ENCODE results near the gene DEGS1.

The DEGS1 gene

DNA sequence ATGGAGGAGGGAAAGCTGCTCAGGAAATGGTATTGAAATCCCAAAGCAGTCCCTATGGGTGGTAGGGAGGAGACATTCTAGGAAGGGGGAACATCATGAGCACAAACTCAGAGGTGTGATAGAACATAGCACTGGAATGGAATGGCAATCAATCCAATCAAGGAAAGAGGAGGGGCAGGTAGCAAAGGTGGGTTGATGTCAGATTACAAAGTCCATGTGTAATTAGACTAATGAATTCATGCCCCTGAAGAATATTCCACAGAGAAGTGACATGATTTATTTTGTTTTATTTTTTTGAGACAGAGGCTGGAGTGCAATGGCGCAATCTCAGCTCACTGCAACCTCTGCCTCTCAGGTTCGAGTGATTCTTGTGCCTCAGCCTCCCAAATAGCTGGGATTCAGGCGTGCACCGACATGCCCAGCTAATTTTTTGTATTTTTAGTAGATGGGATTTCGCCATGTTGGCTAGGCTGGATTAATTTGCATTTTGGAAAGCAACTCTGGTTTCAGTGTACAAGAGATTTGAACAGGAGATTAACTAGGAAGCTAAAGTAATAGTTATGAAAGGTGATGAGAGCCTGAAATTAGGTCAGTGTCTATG is 36.1 kb downstream of the DEGS1 start (continued):
- TF ChIP-seq ZSCAN16 (tag by site-specific recombination; IDR thresholded peaks at IDR 0.05) (no peak), ZNF138 (tag by site-specific recombination; IDR thresholded peaks at IDR 0.05; ENCODE audit: borderline replicate concordance) (no peak), OSR2 (tag by site-specific recombination; IDR thresholded peaks at IDR 0.05) (peak; percentile 51), TSHZ1 (tag by site-specific recombination; IDR thresholded peaks at IDR 0.05; ENCODE audit: borderline replicate concordance) (no peak), ZNF776 (tag by site-specific recombination; IDR thresholded peaks at IDR 0.05; ENCODE audit: borderline replicate concordance) (no peak), MEIS1 (CRISPR knock-in tag; IDR thresholded peaks at IDR 0.05; ENCODE audit: borderline replicate concordance) (no peak), ZNF792 (tag by site-specific recombination; IDR thresholded peaks at IDR 0.05) (no peak), ZNF140 (tag by site-specific recombination; IDR thresholded peaks at IDR 0.05) (no peak), ZNF626 (tag by site-specific recombination; IDR thresholded peaks at IDR 0.05) (no peak), ZBTB11 (tag by site-specific recombination; conservative IDR thresholded peaks at IDR 0.05; ENCODE audit: low read depth) (no peak), SP7 (tag by site-specific recombination; IDR thresholded peaks at IDR 0.05) (peak; percentile 42), ZNF514 (tag by site-specific recombination; IDR thresholded peaks at IDR 0.05) (no peak), ZNF544 (tag by site-specific recombination; IDR thresholded peaks at IDR 0.05) (no peak), SP2 (tag by site-specific recombination; IDR thresholded peaks at IDR 0.05) (no peak), ZNF747 (tag by site-specific recombination; IDR thresholded peaks at IDR 0.05) (no peak), ZNF529 (tag by site-specific recombination; IDR thresholded peaks at IDR 0.05; ENCODE audit: insufficient replicate concordance) (no peak), ZNF19 (tag by site-specific recombination; IDR thresholded peaks at IDR 0.05; ENCODE audit: low read depth) (no peak), WT1 (tag by site-specific recombination; IDR thresholded peaks at IDR 0.05) (peak; percentile 79), ZIC2 (tag by site-specific recombination; IDR thresholded peaks at IDR 0.05) (no peak), ZNF169 (tag by site-specific recombination; IDR thresholded peaks at IDR 0.05) (no peak), ZNF2 (tag by site-specific recombination; IDR thresholded peaks at IDR 0.05) (no peak)
- TF ChIP-seq, protein P1, sequence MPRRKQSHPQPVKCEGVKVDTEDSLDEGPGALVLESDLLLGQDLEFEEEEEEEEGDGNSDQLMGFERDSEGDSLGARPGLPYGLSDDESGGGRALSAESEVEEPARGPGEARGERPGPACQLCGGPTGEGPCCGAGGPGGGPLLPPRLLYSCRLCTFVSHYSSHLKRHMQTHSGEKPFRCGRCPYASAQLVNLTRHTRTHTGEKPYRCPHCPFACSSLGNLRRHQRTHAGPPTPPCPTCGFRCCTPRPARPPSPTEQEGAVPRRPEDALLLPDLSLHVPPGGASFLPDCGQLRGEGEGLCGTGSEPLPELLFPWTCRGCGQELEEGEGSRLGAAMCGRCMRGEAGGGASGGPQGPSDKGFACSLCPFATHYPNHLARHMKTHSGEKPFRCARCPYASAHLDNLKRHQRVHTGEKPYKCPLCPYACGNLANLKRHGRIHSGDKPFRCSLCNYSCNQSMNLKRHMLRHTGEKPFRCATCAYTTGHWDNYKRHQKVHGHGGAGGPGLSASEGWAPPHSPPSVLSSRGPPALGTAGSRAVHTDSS (tag by site-specific recombination; IDR thresholded peaks at IDR 0.05) = no peak
- TF ChIP-seq, protein P2, sequence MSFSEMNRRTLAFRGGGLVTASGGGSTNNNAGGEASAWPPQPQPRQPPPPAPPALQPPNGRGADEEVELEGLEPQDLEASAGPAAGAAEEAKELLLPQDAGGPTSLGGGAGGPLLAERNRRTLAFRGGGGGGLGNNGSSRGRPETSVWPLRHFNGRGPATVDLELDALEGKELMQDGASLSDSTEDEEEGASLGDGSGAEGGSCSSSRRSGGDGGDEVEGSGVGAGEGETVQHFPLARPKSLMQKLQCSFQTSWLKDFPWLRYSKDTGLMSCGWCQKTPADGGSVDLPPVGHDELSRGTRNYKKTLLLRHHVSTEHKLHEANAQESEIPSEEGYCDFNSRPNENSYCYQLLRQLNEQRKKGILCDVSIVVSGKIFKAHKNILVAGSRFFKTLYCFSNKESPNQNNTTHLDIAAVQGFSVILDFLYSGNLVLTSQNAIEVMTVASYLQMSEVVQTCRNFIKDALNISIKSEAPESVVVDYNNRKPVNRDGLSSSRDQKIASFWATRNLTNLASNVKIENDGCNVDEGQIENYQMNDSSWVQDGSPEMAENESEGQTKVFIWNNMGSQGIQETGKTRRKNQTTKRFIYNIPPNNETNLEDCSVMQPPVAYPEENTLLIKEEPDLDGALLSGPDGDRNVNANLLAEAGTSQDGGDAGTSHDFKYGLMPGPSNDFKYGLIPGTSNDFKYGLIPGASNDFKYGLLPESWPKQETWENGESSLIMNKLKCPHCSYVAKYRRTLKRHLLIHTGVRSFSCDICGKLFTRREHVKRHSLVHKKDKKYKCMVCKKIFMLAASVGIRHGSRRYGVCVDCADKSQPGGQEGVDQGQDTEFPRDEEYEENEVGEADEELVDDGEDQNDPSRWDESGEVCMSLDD (tag by site-specific recombination; IDR thresholded peaks at IDR 0.05) = no peak
- TF ChIP-seq, protein P3, sequence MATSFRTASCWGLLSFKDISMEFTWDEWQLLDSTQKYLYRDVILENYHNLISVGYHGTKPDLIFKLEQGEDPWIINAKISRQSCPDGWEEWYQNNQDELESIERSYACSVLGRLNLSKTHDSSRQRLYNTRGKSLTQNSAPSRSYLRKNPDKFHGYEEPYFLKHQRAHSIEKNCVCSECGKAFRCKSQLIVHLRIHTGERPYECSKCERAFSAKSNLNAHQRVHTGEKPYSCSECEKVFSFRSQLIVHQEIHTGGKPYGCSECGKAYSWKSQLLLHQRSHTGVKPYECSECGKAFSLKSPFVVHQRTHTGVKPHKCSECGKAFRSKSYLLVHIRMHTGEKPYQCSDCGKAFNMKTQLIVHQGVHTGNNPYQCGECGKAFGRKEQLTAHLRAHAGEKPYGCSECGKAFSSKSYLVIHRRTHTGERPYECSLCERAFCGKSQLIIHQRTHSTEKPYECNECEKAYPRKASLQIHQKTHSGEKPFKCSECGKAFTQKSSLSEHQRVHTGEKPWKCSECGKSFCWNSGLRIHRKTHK (tag by site-specific recombination; IDR thresholded peaks at IDR 0.05) = no peak
- TF ChIP-seq, protein P4, sequence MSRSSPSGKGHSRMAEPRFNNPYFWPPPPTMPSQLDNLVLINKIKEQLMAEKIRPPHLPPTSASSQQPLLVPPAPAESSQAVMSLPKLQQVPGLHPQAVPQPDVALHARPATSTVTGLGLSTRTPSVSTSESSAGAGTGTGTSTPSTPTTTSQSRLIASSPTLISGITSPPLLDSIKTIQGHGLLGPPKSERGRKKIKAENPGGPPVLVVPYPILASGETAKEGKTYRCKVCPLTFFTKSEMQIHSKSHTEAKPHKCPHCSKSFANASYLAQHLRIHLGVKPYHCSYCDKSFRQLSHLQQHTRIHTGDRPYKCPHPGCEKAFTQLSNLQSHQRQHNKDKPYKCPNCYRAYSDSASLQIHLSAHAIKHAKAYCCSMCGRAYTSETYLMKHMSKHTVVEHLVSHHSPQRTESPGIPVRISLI (tag by site-specific recombination; IDR thresholded peaks at IDR 0.05) = 0 out of 2 replicates have a peak, but pooled peaks have one; percentile 32

Data from HEK293 (cell line).